OCI-LY7 (cell line): ENCODE results near the gene SPOPL. TPM values are rescaled to one million over a fixed set of nuclear protein-coding genes. Genes with fewer than 3 reads are reported as not detected.

Experiments
- BruUV-seq: library from RNA; stranded (reverse); fragments of 400-500 nt; replicated peaks from 2 replicates; lab custom pipeline; 2021; lab: Mats Ljungman, UMichigan
- CTCF ChIA-PET: fragments of 300-600 bp; sonication (Branson Sonifier 250); formaldehyde crosslinking; loops from one replicate; lab custom pipeline; 2022; ENCODE audit warnings: antibody characterized with exemption; ENCODE audit not compliant: unreplicated experiment; lab: Charles Lee
- POLR2A ChIA-PET: fragments of 300-600 bp; sonication (Branson Sonifier 250); formaldehyde crosslinking; loops from one replicate; lab custom pipeline; 2022; ENCODE audit warnings: antibody characterized with exemption; lab: Charles Lee
- DNase-seq: peaks from one replicate; pipeline ENCODE4 v3.0.0-alpha.2; 2015; ENCODE audit warnings: low spot score
- H2AFZ ChIP-seq: fragments of 200-600 bp; sonication (generic), shearing (Covaris generic); 2 replicates; pipeline ENCODE4 v1.6.1; 2014; ENCODE audit warnings: mild to moderate bottlenecking, antibody characterized with exemption, low read length, moderate library complexity
- H3K27ac ChIP-seq: fragments of 200-600 bp; sonication (generic); 2 replicates; pipeline ENCODE4 v1.5.1; 2014; ENCODE audit warnings: mixed run types, low read depth, mild to moderate bottlenecking, moderate library complexity, low read length, inconsistent platforms; ENCODE audit not compliant: poor library complexity, severe bottlenecking
- H3K36me3 ChIP-seq: fragments of 200-600 bp; sonication (generic); 2 replicates; pipeline ENCODE4 v1.6.1; 2014; ENCODE audit warnings: mild to moderate bottlenecking, antibody characterized with exemption, low read length, moderate library complexity, mixed read lengths; ENCODE audit not compliant: insufficient read depth
- H3K4me1 ChIP-seq: fragments of 200-600 bp; sonication (generic); 2 replicates; pipeline ENCODE4 v1.5.1; 2014; ENCODE audit warnings: mild to moderate bottlenecking, low read length; ENCODE audit not compliant: insufficient read depth, poor library complexity, severe bottlenecking
- H3K4me2 ChIP-seq: fragments of 200-600 bp; sonication (generic); 2 replicates; pipeline ENCODE4 v1.6.1; 2014; ENCODE audit warnings: mild to moderate bottlenecking, low read length
- H3K4me3 ChIP-seq: fragments of 200-600 bp; sonication (generic); 2 replicates; pipeline ENCODE4 v1.5.1; 2014; ENCODE audit warnings: mild to moderate bottlenecking, low read depth, low read length; ENCODE audit not compliant: poor library complexity, severe bottlenecking
- H3K79me2 ChIP-seq: fragments of 200-600 bp; sonication (generic); 2 replicates; pipeline ENCODE4 v1.6.1; 2016; ENCODE audit warnings: low read depth, mild to moderate bottlenecking, low read length, moderate library complexity, mixed read lengths; ENCODE audit not compliant: insufficient read depth
- H3K9me2 ChIP-seq: fragments of 200-600 bp; sonication (generic); 2 replicates; pipeline ENCODE4 v1.6.1; 2016; ENCODE audit warnings: mild to moderate bottlenecking, low read length, mixed read lengths; ENCODE audit not compliant: insufficient read depth
- H3K9me3 ChIP-seq: fragments of 200-600 bp; sonication (generic); 2 replicates; pipeline ENCODE4 v1.6.1; 2014; ENCODE audit warnings: mild to moderate bottlenecking, mixed run types, low read length, mixed read lengths
- H4K20me1 ChIP-seq: fragments of 200-600 bp; sonication (generic); 2 replicates; pipeline ENCODE4 v1.6.1; 2014; ENCODE audit warnings: mild to moderate bottlenecking, antibody characterized with exemption, low read length, moderate library complexity, mixed read lengths; ENCODE audit not compliant: insufficient read depth
- CTCF ChIP-seq: fragments of 200-600 bp; sonication (generic); conservative IDR thresholded peaks from 2 replicates; pipeline ENCODE4 v1.5.1; 2014; ENCODE audit warnings: mild to moderate bottlenecking, antibody characterized with exemption, low read length, moderate library complexity, mixed read lengths
- EZH2phosphoT487 ChIP-seq: fragments of 200-600 bp; sonication (generic); IDR thresholded peaks from 2 replicates; pipeline ENCODE4 v1.6.1; 2018; ENCODE audit warnings: low read depth, borderline replicate concordance, mild to moderate bottlenecking, mixed run types, antibody characterized with exemption, low read length, moderate library complexity, mixed read lengths
- intact Hi-C: fragments of 100-400 bp; cut with micrococcal nuclease; formaldehyde crosslinking; loops from one replicate; pipeline ENCODE4 v1.10.0; 2022; ENCODE audit not compliant: unreplicated experiment
- total RNA-seq, 2 experiments: library from RNA; depleted of rRNA in 1 of 2; stranded (reverse); fragments of >200 nt in 1 of 2; shearing (Covaris generic) in 1 of 2; gene quantifications; 2 replicates each; pipeline ENCODE4 v1.2.3, GENCODE V29; 2014 to 2022

Gene SPOPL
- total RNA-seq, 2 experiments from 2014 or later = 11.4 to 18.3 TPM

DNA sequence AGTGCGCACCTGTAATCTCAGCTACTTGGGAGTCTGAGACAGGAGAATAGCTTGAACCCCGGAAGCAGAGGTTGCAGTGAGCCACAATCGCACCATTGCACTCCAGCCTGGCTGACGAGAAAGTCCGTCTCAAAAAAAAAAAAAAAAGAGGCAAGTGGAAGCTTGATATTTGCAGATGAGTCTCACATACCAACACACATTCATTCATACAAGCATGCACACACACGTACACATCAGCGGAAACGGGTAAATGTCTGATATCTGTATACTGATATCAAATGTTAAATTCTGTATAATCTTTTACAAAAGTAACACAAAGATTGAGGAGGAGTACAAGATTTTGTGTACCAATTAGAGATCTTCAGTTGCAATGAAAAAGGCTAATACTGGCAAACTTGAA is 47.8 kb upstream of the SPOPL start:
- intact Hi-C loops = no loop called here
- Histone ChIP-seq H4K20me1 (no peaks in the 10 kb centered on the region), H3K4me1 (no peaks in the 10 kb centered on the region), H3K9me3 (no peaks in the 10 kb centered on the region), H2AFZ (no peak overlapping the region), H3K9me2 (no peaks in the 10 kb centered on the region), H3K27ac (no peak overlapping the region), H3K4me3 (no peak overlapping the region), H3K79me2 (no peaks in the 10 kb centered on the region), H3K36me3 (no peaks in the 10 kb centered on the region), H3K4me2 (no peak overlapping the region)
- TF ChIP-seq EZH2phosphoT487 (no peak), CTCF (no peak)
- no peak for DNase-seq
- no TSS peak for BruUV-seq
- CTCF ChIA-PET = no interaction called here
- POLR2A ChIA-PET = interaction anchor here (0.7 kb wide), 1 partner anchor 219 kb away, joined by 3 read pairs; no protein-coding TSS in a partner anchor

GRCh38 chr2:138454761-138455160 is 46.8 kb upstream of the SPOPL start:
- Histone ChIP-seq H3K9me2 (no peaks in the 10 kb centered on the region), H3K27ac (no peak overlapping the region), H3K4me1 (no peaks in the 10 kb centered on the region), H3K4me2 (no peak overlapping the region), H4K20me1 (no peaks in the 10 kb centered on the region), H2AFZ (no peak overlapping the region), H3K36me3 (no peaks in the 10 kb centered on the region), H3K4me3 (no peak overlapping the region), H3K9me3 (no peaks in the 10 kb centered on the region), H3K79me2 (no peaks in the 10 kb centered on the region)
- ChIA-PET CTCF (no interaction called here), POLR2A (no interaction called here)
- DNase-seq = no peak
- intact Hi-C loops = no loop called here
- no TSS peak for BruUV-seq
- TF ChIP-seq CTCF = no peak
- no peak for TF ChIP-seq EZH2phosphoT487

- no TSS peak for BruUV-seq
- Histone ChIP-seq H3K4me1 (no peaks in the 10 kb centered on the region), H3K9me3 (no peaks in the 10 kb centered on the region), H3K27ac (no peak overlapping the region), H3K4me3 (no peak overlapping the region), H2AFZ (no peak overlapping the region), H3K9me2 (no peaks in the 10 kb centered on the region), H3K79me2 (no peaks in the 10 kb centered on the region), H3K4me2 (no peak overlapping the region), H3K36me3 (no peaks in the 10 kb centered on the region), H4K20me1 (no peaks in the 10 kb centered on the region)
- CTCF ChIA-PET = no interaction called here
- DNase-seq = no peak
- intact Hi-C loops = no loop called here
- POLR2A ChIA-PET = no interaction called here
- TF ChIP-seq EZH2phosphoT487 (no peak), CTCF (no peak)
Observed at GRCh38 chr2:138455275-138455674, 46.3 kb upstream of the SPOPL start.
